HG02970 (cell line): ENCODE measurements around the gene EAF1.
"Not testable (repeated sequence)": the region's sequence is repeated elsewhere in the genome, so short reads cannot be mapped to it uniquely, and the experiment has no call there.

Source experiments
- ATAC-seq: cut with Tn5 transposase; IDR thresholded peaks from one replicate; pipeline ENCODE4 v1.9.1; 2021; ENCODE audit warnings: mild to moderate bottlenecking, moderate library complexity, moderate number of reproducible peaks; ENCODE audit not compliant: unreplicated experiment, low FRiP score

The EAF1 gene

DNA sequence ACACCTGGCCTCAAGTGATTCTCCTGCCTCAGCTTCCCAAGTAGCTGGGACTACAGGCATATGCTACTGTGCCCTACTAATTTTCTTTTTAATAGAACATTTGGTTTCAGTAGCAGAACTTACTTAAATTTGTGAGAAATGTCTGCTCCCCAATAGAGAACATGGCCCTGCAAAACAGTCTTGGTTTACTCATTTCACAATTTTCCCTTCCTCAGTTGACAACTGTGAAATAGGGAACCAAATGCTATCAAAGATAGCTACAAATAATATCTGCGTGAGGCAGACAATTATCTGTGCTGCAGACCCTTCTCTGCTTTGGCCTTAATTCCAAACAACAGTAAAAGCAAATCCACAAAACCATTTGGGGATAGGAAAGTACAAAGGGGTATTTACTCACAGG, 22.6 kb upstream of the EAF1 start:
- ATAC-seq, result no peak

DNA sequence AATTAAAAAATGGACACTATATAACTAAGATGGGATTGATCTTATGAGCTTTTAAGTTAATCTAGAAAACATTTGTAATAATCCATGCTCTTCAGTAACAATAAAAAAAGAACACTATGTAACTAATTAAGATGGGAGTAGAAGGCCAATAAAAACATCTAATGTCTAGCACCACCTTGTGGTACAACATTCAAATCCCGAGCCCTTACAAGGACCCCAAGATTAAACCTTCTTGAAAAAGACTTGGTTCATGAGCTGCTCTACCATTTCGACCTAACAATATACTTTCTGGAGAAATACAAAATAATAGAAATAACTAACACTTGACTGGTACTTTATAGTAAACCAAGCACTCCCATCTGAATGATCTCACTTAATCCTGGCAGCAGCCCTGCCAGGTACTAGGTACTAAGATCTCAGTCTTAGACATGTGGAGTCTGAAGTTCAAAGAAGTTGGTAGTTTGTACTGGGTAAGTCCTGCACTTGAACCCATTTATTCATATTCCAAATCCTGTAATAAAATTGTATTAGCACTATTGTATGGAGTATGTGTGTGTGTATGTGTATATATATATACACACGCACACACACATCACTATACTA, 21.8 kb upstream of the EAF1 start:
- no peak for ATAC-seq

DNA sequence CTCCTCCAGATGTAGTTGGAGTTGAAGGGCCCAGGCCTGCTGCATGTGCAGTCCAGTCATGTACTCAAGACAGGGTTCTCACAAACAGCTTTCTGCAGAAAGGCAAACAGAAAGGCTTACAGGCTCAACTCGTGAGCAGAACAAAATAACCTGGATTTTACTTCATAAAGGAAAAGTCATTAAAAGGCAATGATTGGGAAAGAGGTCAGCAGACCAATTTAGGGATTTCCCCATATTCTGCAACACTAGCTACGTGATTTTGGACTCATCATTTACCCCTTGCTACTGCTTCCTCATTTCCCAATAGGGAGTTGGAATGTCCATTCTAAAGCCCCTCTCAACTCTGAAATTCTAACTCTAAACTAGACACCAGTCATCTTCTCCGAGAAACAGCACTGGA, 18.2 kb upstream of the EAF1 start:
- ATAC-seq, result no peak

DNA sequence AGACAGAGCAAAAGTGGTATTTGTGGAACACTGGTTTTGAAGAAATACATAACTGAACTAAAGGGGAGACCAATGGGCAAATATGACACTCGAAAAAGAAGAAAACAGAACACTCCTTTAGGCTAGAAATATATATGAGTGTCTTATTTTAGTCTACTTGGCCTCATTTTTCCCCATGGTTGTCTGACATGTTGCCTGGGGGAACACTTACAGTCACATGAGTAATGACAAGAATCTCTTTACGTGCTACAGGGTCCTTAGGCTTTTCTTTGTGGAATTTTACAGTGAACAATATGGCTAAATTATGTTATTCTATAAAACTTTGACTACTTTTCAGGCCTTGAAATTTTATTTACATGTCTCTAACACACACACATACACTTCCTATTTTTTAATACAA, 17.6 kb upstream of the EAF1 start:
- no peak for ATAC-seq

DNA sequence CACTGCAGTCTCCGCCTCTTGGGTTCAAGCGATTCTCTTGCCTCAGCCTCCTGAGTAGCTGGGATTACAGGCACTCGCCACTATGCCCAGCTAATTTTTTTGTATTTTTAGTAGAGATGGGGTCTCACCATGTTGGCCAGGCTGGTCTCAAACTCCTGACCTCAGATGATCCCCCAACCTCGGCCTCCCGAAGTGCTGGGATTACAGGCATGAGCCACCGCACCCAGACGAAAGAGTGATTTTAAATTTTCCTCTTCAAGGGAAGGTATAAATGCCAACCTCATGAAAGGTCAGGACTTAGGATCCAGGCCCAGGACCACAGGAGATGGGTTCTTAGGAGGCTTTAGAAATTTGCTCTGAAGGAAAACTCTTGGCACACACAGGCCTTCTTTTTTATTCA, 16.4 kb upstream of the EAF1 start:
- ATAC-seq, result not testable (repeated sequence)

DNA sequence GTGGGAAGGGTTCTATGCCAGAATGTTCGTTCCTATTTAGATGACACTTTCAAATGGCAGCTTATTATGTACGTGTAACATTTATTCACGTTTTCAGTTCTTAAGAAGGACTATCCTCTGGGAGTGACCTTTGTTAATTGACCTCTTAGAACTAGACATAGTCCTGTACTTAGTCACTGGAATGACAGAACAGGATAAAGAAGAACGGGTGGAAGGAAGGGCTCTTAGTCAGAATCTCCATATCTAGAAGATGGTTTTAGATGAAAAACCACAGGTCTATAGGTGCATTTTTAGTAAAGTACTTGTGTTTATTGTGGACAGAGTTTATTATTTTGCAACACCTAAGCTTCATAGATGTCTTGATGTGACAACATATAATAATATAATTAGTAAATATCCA, 6.5 kb upstream of the EAF1 start:
- no peak for ATAC-seq

DNA sequence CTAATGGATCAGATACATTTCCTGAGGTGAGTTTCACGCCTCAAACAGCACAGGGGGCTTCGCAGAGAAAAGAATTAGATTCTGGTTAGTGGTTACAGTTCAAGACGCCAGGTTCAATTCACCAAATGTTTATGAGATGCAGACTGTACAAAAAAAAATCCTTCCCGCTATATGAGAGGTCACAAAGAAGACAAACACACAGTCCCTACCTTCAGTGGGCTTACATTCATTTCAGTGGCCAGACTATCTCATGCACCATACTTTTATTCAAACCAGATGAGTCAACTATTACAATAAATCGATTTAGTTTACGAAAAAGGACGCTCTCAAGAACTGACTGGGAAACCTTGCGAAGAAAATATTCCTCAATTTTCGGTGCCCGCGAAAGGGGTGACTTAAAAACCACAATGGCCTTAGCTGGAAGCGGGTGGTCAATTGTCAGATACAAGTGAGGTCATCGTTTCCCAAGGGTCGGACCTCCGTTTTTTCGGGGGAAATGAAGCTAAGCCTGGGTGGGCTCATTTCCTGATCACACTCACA, 749 bp upstream of the EAF1 start:
- no peak for ATAC-seq

DNA sequence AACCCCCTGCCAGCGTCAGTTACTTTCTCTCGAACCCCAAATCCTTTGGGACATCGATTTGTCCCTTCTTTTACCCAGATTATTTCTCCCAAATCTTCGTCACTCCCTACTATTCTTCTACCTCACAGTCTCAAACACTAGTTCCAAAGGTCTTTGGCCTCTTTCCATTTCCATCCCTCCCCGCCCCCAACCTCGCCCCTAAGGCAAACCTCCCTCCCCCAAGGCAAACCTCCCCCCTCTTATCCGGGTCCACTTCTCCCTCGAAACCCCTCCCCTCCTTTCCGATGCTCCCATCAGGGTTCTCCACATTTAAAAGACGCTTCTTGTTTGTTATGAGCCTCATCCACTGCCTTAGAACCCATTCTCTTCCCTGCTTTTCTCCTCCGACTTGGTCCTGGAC, 583 bp downstream of the EAF1 start:
- no peak for ATAC-seq

DNA sequence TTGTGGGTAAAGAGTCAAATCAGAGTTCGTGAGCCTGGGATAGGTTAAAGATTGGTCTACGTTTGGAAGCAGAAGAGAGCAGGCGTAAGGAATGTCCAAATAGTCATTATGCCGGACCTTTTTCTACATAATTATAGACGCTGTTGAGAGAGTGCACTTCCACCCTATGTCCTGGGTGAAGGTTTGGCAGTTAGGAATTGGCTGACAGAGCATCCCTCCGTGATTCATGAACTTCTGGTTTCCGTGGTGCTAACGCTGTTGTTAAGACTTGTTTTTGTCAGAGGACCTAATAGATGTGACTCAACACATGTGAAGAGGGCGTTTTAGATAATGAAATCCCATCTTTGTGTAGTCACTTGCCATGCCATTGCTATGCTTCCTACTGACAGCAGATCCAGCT, 1.1 kb downstream of the EAF1 start:
- ATAC-seq, result no peak

DNA sequence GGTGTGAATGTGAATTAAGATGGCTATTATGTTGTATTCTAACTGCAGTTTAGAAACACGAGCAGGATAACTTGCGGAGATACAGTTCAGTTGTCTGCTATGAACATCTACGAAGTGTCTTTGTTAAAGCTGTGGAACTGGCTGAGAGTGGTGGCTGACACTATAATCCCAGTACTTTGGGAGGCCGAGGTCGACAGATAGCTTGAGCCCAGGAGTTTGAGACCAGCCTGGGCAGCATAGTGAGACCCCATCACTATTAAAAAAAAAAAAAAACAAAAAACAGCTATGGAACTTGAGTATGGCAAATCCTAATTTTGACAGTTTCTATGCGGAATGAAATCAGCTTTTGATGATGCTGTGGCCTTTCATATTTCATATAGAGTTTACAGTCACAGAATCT, 1.7 kb downstream of the EAF1 start:
- no peak for ATAC-seq

DNA sequence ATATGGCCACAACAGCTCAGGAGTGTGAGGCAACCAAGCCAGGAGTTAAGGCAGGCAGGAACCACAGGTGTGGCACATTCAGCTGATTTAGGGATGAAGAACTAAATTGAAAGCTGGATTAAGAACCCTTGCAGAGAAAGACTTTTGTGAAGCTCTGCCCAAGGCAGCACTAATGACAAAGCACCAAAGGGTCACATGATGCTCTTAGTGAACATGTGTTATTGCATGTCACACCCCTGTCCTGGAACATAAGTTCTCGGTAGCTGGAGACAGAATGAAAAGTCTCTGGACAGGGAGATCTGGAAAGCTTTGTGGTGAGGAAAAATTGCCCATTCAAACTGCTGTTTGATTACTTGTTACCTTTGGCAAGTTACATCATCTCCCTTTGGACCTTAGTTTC, 3.2 kb downstream of the EAF1 start:
- no peak for ATAC-seq

DNA sequence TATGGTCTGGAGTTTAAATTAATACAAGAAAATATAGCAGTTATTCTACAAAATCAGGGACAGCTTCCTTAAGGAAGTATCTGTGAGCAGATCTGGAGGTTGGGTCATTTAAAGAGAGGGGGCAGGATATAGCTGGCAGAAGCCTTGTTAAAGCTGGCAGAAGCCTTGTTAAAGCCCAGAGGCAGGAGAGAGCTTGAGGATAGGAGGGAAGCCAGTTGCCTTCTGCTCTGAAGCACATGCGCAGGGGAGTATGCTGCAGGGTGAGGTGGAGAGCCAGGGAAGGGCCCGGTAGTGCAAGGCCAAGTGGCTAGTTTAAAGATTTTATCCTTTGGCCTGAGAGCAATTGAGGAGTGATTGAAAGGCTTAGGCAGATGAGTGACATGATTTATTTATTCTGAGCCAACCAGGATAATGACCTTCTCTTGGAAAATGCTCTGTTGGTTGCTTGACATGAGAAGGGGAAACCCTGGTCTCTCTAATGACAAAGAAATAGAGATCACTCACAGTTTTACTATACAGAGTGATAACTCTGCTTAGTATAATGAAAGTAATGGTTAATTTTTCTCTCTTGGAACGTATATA, 3.9 kb downstream of the EAF1 start:
- ATAC-seq, result no peak

DNA sequence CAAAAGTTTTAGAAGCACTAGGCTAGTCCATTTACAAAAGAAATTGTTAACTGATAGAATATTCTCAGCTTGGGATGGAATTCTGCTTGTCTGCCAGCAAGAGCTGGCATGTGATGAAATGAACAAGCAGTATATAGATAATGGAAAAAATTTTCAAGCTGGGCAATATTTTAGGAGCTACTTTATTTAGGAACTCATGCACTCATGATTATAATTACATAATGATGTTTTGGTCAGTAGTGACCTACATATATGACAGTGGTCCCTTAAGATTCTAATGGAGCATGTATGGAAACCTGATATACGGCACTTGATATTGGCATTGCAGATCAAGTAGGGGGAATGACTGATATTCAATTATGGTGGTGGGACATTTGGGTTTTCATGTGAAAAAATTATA, 6.1 kb downstream of the EAF1 start:
- ATAC-seq, result no peak

DNA sequence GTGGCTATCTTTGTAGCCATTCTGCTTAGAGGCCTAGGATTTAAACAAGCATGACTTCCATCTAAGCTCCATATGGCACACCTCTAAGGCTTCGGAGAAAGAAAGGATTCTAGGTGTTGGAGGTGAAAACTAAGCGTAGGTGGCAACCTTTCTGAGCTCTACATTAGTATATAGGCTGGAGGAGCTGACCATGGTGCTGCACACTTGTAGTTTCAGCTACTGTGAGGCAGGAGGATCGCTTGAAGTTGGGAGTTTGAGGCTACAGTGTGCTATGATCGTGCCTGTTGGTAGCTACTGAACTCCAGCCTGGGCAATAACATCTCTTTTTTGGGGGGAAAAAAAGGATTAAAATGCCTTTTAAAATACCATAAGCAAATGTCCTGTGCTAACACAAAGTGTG, 7.4 kb downstream of the EAF1 start:
- ATAC-seq, result no peak

DNA sequence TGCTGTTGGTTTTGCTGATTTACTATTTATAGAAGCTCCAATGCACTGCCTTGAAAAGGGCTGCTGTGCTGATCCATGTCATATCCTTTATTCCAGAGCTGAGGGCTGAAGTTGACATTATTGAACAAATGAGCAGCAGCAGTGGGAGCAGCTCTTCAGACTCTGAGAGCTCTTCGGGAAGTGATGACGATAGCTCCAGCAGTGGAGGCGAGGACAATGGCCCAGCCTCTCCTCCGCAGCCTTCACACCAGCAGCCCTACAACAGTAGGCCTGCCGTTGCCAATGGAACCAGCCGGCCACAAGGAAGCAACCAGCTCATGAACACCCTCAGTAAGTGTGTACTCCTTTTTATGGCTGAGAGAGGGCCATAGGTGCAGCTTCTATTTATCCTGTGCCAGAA, 8.8 kb downstream of the EAF1 start:
- no peak for ATAC-seq

DNA sequence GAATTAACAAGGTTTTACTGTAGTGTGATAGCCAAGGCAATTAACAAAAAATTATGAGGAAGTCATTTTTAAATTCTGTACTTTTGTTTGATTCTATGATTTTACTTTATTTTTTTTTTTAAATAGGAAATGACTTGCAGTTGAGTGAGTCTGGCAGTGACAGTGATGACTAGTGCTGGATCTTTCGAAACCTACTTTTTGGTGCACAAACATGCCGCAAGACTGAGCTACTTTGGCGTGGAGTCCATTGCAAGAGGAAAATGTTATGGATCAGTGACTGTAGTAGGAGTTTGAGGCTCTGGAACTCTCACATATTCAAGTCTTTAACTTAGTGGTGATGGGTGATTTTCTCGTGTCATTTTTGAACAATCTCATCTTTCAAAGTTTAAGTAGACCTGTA, 11.6 kb downstream of the EAF1 start:
- ATAC-seq, result no peak

DNA sequence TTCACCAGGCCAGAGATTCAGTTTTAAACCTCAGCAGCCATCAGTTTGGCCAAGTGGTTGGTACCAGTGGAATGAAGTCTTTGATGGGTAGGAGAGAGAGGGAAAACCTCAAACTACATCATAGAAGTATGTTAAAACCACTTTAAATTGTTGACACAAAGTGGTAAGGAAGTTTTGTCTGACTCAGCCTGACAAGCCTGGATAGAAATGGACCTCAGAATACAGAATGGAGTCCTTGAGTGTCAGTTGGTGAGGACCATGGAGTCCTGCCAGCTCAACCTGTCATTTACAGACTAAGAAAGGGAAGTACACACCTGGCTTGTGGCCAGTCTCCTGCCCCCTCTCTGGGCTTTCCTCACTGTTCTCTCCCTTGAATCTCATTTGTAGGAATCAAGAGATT, 12.1 kb downstream of the EAF1 start:
- ATAC-seq, result no peak

DNA sequence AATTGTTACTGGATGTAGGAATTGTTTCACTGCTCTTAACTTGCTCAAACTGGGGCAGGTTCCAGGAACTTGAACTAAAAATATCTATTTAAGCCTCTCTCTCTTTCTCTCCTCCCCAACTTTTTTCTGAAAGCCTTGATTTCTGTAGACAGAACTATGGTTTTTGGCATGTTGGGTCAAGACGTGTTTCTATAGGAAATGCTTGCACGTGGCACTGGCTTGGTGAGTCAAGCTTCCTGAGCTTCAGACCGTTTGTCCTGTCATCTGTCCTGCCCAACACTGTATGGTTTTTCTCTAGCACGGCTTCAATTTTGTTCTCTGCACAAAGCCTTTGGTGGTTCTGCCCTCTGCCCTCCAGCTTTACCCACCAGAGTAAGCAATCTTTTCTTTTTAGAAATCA, 13.5 kb downstream of the EAF1 start:
- no peak for ATAC-seq

DNA sequence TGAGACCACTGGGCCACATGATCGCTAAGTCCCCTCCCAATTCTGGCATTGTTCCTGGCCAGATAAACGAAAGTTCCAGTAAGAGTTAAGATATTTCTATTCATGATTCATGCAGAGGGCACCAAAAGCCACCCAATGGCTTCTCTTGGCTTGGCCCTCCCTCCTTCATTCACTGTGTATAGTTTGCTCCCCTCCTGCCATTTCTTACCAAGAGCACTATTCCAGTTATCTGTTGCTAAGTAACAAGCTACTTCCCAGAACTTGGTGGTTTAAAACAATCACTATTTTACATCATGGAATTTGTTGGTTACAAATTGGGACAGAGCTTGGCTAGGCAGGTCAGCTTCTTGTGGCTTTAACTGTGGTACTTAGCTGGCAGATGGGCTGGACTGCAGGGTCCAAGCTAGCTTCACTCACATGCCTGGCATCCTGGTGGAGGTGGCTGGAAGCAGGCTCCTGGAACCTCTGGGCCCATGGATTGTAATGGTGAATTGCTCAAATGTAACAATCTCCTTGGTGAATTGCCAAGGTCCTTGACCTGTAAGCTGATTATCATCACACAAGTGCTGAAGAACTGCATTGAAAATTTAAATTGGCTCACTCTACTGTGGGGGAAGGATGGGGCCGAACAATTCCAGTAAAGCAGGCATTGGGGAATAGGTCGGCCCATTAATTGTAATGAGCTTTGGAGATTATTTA, 16.6 kb downstream of the EAF1 start:
- no peak for ATAC-seq

DNA sequence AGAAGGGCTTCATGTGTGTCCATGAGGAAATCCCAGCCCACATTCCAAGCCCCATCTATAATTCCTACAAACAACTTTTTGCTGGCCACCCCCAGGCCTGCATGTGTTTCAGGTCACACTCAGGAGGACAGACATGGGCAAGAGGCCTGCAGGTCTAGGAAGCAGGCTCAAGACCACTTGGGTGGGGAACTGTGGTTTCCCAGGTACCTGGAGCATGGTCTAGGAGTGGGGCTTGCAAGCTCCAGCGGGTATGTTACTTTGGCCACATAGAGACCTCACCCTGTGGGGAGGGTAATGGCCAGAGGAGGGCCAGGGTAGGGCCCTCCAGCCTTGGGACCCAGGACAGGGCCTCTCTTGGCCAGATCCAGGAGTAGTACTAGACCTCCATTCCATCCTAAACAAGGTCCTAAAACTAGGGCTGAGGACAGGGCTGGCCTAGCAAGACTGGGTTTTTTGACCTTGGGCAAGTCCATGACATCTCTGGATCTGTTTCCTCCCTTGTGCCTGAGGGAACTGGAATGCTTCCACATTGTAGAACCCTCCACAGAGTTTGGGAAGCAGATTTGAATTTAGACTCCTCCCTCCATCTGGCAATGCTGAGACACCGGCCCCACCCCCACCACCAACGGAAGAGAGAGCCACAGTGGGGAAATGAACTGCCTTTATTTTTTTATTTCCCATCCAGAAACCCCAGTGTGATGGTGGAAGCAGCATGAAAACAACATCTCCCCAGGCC, 22.3 kb downstream of the EAF1 start:
- no peak for ATAC-seq

DNA sequence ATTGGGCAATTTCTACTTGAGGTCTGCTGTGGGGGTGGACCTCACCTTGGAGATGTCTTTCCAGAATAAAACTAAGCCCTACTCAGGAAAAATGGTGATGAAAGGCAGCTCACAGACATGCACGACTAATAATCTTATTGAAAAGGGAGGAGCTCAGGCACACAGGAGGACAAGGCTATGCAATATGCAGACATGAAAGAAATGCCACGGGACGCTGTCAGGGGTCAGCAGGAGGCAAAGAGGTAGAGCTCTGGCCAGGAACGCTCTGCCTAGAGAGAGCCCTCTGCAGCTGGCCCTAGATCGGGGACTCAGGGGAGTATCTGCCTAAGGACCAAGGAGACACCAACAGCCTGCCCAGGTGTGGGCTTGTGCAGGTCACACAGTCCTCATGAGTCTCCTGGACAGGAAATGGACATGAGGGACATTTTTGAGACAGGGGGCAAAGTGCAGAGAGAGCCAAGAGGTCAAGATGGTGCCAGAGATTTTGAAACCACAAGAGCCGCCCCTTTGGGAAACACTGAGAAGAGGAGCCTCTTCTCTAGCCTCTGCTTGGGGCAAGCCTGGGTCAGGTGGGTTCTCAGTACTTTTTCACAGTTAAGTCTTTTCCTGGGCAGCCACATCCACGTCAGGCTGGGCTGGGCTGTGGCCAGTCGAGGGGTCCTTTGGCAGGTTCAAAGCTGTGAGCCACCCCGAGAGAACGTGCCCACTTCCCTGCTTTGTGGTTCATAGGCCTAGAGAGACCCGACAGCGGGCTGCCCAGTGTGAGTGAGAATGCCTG, 23.2 kb downstream of the EAF1 start:
- no peak for ATAC-seq
